Suprapubic skin (tissue), 4 donors: ENCODE data around the gene SLC27A5.

Experiments used
- CTCF ChIP-seq, 2 donors: fragments of 200-600 bp in 1 of 2; fragments of 450-650 bp in 1 of 2; sonication (generic) in 1 of 2; IDR thresholded peaks; one replicate each; pipeline ENCODE4 v1.5.1; 2016 to 2019; ENCODE audit warnings: antibody characterized with exemption in 2 of 2, mild to moderate bottlenecking in 1 of 2, moderate library complexity in 1 of 2
- EP300 ChIP-seq: sonication (generic); formaldehyde crosslinking; IDR thresholded peaks from one replicate; pipeline ENCODE4 v1.6.1; 2017; ENCODE audit warnings: antibody characterized with exemption
- POLR2AphosphoS5 ChIP-seq, 3 donors: sonication (generic); formaldehyde crosslinking; IDR thresholded peaks; one replicate each; pipeline ENCODE4 v1.6.1; 2017; ENCODE audit warnings: antibody characterized with exemption in 3 of 3

DNA sequence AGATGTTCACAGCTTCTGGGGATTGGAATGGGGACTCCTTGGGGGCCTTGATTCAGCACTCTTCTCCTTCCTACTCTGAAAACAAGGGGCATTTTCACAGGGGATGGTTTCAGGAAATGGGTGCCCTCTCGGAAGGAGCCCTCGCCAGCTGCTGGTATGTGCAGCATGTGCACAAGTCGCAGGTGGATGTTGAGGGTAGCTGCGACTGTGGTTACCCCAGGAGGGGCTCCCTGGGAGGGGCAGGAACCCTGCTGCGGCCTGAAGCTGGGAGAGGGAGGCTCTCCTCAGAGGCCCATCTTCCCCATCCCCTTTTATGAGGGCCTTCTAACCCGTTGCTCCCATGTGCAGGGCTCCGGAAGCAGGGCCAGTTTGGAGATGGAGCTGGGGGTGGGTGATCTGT is 29.4 kb downstream of the SLC27A5 start:
- TF ChIP-seq CTCF (IDR thresholded peaks at IDR 0.05) (no peak), POLR2AphosphoS5 (IDR thresholded peaks at IDR 0.05) (no peak), EP300 (no peak)
